H1 (cell line): Measurements from ENCODE around the gene MAGEC1. TPM values are rescaled to one million over a fixed set of nuclear protein-coding genes. Genes with fewer than 3 reads are reported as not detected.

ENCODE experiments used
- CTCF ChIA-PET: fragments of 300-600 bp; sonication (Branson Sonifier 250); formaldehyde crosslinking; loops from one replicate; lab custom pipeline; 2021; ENCODE audit not compliant: partially characterized antibody; lab: Charles Lee
- POLR2A ChIA-PET: fragments of 300-600 bp; sonication (Branson Sonifier 250); formaldehyde crosslinking; loops from one replicate; lab custom pipeline; 2021; ENCODE audit warnings: inconsistent platforms; ENCODE audit not compliant: partially characterized antibody; lab: Charles Lee
- DNase-seq, 2 experiments: peaks; one replicate each; pipeline versions ENCODE4 v3.0.0 to v3.0.0-alpha.2; 2010 to 2022; ENCODE audit warnings: low spot score in 2 of 2, low read depth in 1 of 2, mixed read lengths in 1 of 2
- FAIRE-seq: peaks from 2 replicates; lab custom pipeline; 2011; peaks lifted over from hg19 to GRCh38; lab: Jason Lieb, UNC
- H2AFZ ChIP-seq: 2 replicates; pipeline ENCODE4 v1.8.1; 2012; ENCODE audit warnings: low read length, inconsistent platforms
- H2AK5ac ChIP-seq: 2 replicates; pipeline ENCODE4 v1.6.1; 2013; ENCODE audit warnings: low read depth, low read length
- H2BK120ac ChIP-seq: replicated peaks from 2 replicates; pipeline ENCODE3; 2013; ENCODE audit warnings: low read depth, low read length, inconsistent platforms
- H2BK12ac ChIP-seq: 2 replicates; pipeline ENCODE4 v1.6.1; 2013; ENCODE audit warnings: low read depth, low read length
- H2BK15ac ChIP-seq: 2 replicates; pipeline ENCODE4 v1.6.1; 2013; ENCODE audit warnings: low read length
- H2BK20ac ChIP-seq: 2 replicates; pipeline ENCODE4 v1.6.1; 2013; ENCODE audit warnings: low read length
- H2BK5ac ChIP-seq: 2 replicates; pipeline ENCODE4 v1.6.1; 2013; ENCODE audit warnings: low read depth, low read length
- H3K14ac ChIP-seq: 2 replicates; pipeline ENCODE4 v1.6.1; 2013; ENCODE audit warnings: inconsistent platforms; ENCODE audit not compliant: insufficient read length
- H3K18ac ChIP-seq: 2 replicates; pipeline ENCODE4 v1.6.1; 2013; ENCODE audit warnings: low read length; ENCODE audit errors: extremely low read depth
- H3K23ac ChIP-seq: 2 replicates; pipeline ENCODE4 v1.6.1; 2013; ENCODE audit warnings: inconsistent platforms; ENCODE audit not compliant: insufficient read length
- H3K23me2 ChIP-seq: 2 replicates; pipeline ENCODE4 v1.6.1; 2013; ENCODE audit warnings: low read depth, low read length
- H3K27ac ChIP-seq: 2 replicates; pipeline ENCODE4 v1.6.1; 2011; ENCODE audit warnings: low read depth, low read length, inconsistent platforms
- H3K27me3 ChIP-seq, 4 experiments: replicated peaks in 1 of 4; 1 replicate in 1 of 4; 2 replicates in 3 of 4; pipeline versions ENCODE4 v1.6.1 to v1.8.1; 2011 to 2013; ENCODE audit warnings: low read length in 3 of 4, mild to moderate bottlenecking in 3 of 4, inconsistent platforms in 2 of 4, mixed read lengths in 2 of 4, moderate library complexity in 1 of 4; ENCODE audit not compliant: control insufficient read depth in 3 of 4, insufficient read depth in 3 of 4; ENCODE audit errors: extremely low read depth in 1 of 4
- H3K36me3 ChIP-seq, 4 experiments: 2 replicates each; pipeline versions ENCODE4 v1.6.1 to v1.8.1; 2011 to 2013; ENCODE audit warnings: mild to moderate bottlenecking in 4 of 4, low read length in 3 of 4, moderate library complexity in 2 of 4, control low read depth in 1 of 4, inconsistent platforms in 1 of 4; ENCODE audit not compliant: insufficient read depth in 4 of 4, control insufficient read depth in 2 of 4
- H3K4ac ChIP-seq: replicated peaks from 2 replicates; pipeline ENCODE3; 2013; ENCODE audit warnings: low read length, low read depth, mixed read lengths, inconsistent platforms; ENCODE audit not compliant: insufficient read length
- H3K4me1 ChIP-seq, 4 experiments: replicated peaks in 1 of 4; 1 replicate in 1 of 4; 2 replicates in 3 of 4; pipeline versions ENCODE4 v1.6.1 to v1.8.1; 2011 to 2013; ENCODE audit warnings: low read length in 3 of 4, inconsistent platforms in 2 of 4, mixed read lengths in 1 of 4; ENCODE audit not compliant: insufficient read depth in 4 of 4, control insufficient read depth in 3 of 4
- H3K4me2 ChIP-seq, 2 experiments: 2 replicates each; pipeline versions ENCODE4 v1.6.1 to v1.8.1; 2011 to 2013; ENCODE audit warnings: low read depth in 2 of 2, low read length in 2 of 2, control low read depth in 1 of 2, inconsistent platforms in 1 of 2, mild to moderate bottlenecking in 1 of 2; ENCODE audit not compliant: insufficient read depth in 1 of 2
- H3K4me3 ChIP-seq, 4 experiments: fragments of 200-600, 300-600 bp in 1 of 4; sonication (generic), shearing (Covaris generic), sonication (Bioruptor Twin) in 1 of 4; 2 replicates each; pipeline versions ENCODE4 v1.5.1 to v1.8.1; 2011 to 2016; ENCODE audit warnings: low read length in 4 of 4, low read depth in 3 of 4, control low read depth in 2 of 4, inconsistent platforms in 2 of 4, mild to moderate bottlenecking in 2 of 4, mixed read lengths in 1 of 4, moderate library complexity in 1 of 4; ENCODE audit not compliant: insufficient read depth in 2 of 4; ENCODE audit errors: extremely low read depth in 1 of 4
- H3K56ac ChIP-seq: replicated peaks from 2 replicates; pipeline ENCODE3; 2013; ENCODE audit warnings: low read depth, mild to moderate bottlenecking, mixed read lengths, low read length, inconsistent platforms; ENCODE audit not compliant: insufficient read length
- H3K79me1 ChIP-seq: 2 replicates; pipeline ENCODE4 v1.6.1; 2013; ENCODE audit warnings: low read depth, low read length, control low read depth
- H3K79me2 ChIP-seq, 2 experiments: 2 replicates each; pipeline versions ENCODE4 v1.6.1 to v1.8.1; 2012 to 2013; ENCODE audit warnings: low read length in 2 of 2, mild to moderate bottlenecking in 2 of 2, inconsistent platforms in 1 of 2; ENCODE audit not compliant: insufficient read depth in 2 of 2, control insufficient read depth in 1 of 2
- H3K9ac ChIP-seq, 4 experiments: replicated peaks in 1 of 4; 1 replicate in 1 of 4; 2 replicates in 3 of 4; pipeline versions ENCODE4 v1.6.1 to v1.8.1; 2011 to 2013; ENCODE audit warnings: low read depth in 3 of 4, low read length in 3 of 4, control low read depth in 2 of 4, mild to moderate bottlenecking in 2 of 4, moderate library complexity in 2 of 4, inconsistent platforms in 1 of 4; ENCODE audit errors: extremely low read depth in 1 of 4
- H3K9me3 ChIP-seq, 2 experiments: 2 replicates each; pipeline versions ENCODE4 v1.6.1 to v1.8.1; 2012 to 2013; ENCODE audit warnings: mild to moderate bottlenecking in 2 of 2, moderate library complexity in 2 of 2, control low read depth in 1 of 2, inconsistent platforms in 1 of 2, low read depth in 1 of 2, low read length in 1 of 2, mixed read lengths in 1 of 2; ENCODE audit not compliant: insufficient read depth in 2 of 2
- H4K20me1 ChIP-seq, 2 experiments: replicated peaks in 1 of 2; 2 replicates each; pipeline versions ENCODE3 to v1.8.1; 2011 to 2013; ENCODE audit warnings: inconsistent platforms in 2 of 2, low read length in 2 of 2, mild to moderate bottlenecking in 1 of 2; ENCODE audit not compliant: insufficient read depth in 2 of 2, control insufficient read depth in 1 of 2
- H4K5ac ChIP-seq: 2 replicates; pipeline ENCODE4 v1.6.1; 2013; ENCODE audit warnings: low read length, low read depth, mixed read lengths, inconsistent platforms; ENCODE audit not compliant: insufficient read length
- H4K8ac ChIP-seq: 2 replicates; pipeline ENCODE4 v1.8.0; 2013; ENCODE audit warnings: mild to moderate bottlenecking, moderate library complexity, low read length, inconsistent platforms; ENCODE audit not compliant: insufficient read depth; ENCODE audit errors: extremely low read depth
- H4K91ac ChIP-seq: replicated peaks from 2 replicates; pipeline ENCODE3; 2013; ENCODE audit warnings: low read length, mixed read lengths, inconsistent platforms; ENCODE audit not compliant: insufficient read length
- ASH2L ChIP-seq: fragments of 200-600, 300-600 bp; sonication (generic); IDR thresholded peaks from one replicate; pipeline ENCODE4 v1.7.1; 2017; ENCODE audit warnings: low read length
- CEBPB ChIP-seq: IDR thresholded peaks from 2 replicates; pipeline ENCODE4 v1.6.1; 2012; ENCODE audit warnings: low read depth, low read length
- CREB1 ChIP-seq: IDR thresholded peaks from 2 replicates; pipeline ENCODE4 v1.6.1; 2012; ENCODE audit warnings: inconsistent platforms
- FOSL1 ChIP-seq: IDR thresholded peaks from 2 replicates; pipeline ENCODE4 v1.6.1; 2011; ENCODE audit warnings: mild to moderate bottlenecking, low read depth, low read length, moderate library complexity; ENCODE audit not compliant: insufficient read depth
- GTF2F1 ChIP-seq: IDR thresholded peaks from 2 replicates; pipeline ENCODE4 v1.6.1; 2012; ENCODE audit warnings: low read depth, low read length, improper control_type of control experiment, borderline replicate concordance
- JUN ChIP-seq: IDR thresholded peaks from 2 replicates; pipeline ENCODE4 v1.6.1; 2011; ENCODE audit warnings: low read depth, mild to moderate bottlenecking, improper control_type of control experiment, low read length
- KDM1A ChIP-seq: fragments of 200-600, 300-600 bp; sonication (generic); IDR thresholded peaks from 2 replicates; pipeline ENCODE4 v1.7.1; 2016; ENCODE audit warnings: mild to moderate bottlenecking, low read length, borderline replicate concordance
- MAFK ChIP-seq: IDR thresholded peaks from 2 replicates; pipeline ENCODE4 v1.6.1; 2012; ENCODE audit warnings: low read depth, mild to moderate bottlenecking, improper control_type of control experiment, low read length
- NRF1 ChIP-seq: IDR thresholded peaks from 2 replicates; pipeline ENCODE4 v1.6.1; 2011; ENCODE audit warnings: mild to moderate bottlenecking, low read depth, low read length, improper control_type of control experiment
- POU5F1 ChIP-seq: IDR thresholded peaks from 2 replicates; pipeline ENCODE4 v1.6.1; 2011; ENCODE audit warnings: low read depth, mild to moderate bottlenecking, low read length, moderate library complexity
- RBBP5 ChIP-seq: IDR thresholded peaks from 2 replicates; pipeline ENCODE4 v1.7.1; 2012; ENCODE audit warnings: low read depth, mild to moderate bottlenecking, inconsistent platforms, low read length, moderate library complexity, borderline replicate concordance
- RXRA ChIP-seq: IDR thresholded peaks from 2 replicates; pipeline ENCODE4 v1.6.1; 2011; ENCODE audit warnings: low read depth, mild to moderate bottlenecking, low read length, moderate library complexity; ENCODE audit not compliant: insufficient read depth
- SIX5 ChIP-seq: IDR thresholded peaks from 2 replicates; pipeline ENCODE4 v1.6.1; 2011; ENCODE audit warnings: mild to moderate bottlenecking, low read depth, low read length
- SP2 ChIP-seq: IDR thresholded peaks from 2 replicates; pipeline ENCODE4 v1.6.1; 2012; ENCODE audit warnings: mild to moderate bottlenecking, low read length, inconsistent platforms
- SP4 ChIP-seq: IDR thresholded peaks from 2 replicates; pipeline ENCODE4 v1.6.1; 2012; ENCODE audit warnings: low read length, inconsistent platforms
- TAF1 ChIP-seq: IDR thresholded peaks from 2 replicates; pipeline ENCODE4 v1.6.1; 2011; ENCODE audit warnings: mild to moderate bottlenecking, low read depth, low read length
- TAF7 ChIP-seq: optimal IDR thresholded peaks from 2 replicates; pipeline ENCODE3; 2011; ENCODE audit warnings: low read depth, mild to moderate bottlenecking, inconsistent platforms, low read length, moderate library complexity, borderline replicate concordance
- TBP ChIP-seq: IDR thresholded peaks from 2 replicates; pipeline ENCODE4 v1.6.1; 2011; ENCODE audit warnings: low read depth, low read length, improper control_type of control experiment
- WGBS, 2 experiments: shearing (Covaris generic) in 1 of 2; methylation state at CpG; one replicate each; pipeline versions ENCODE4 v1.1.6 to v1.1.7; 2013 to 2015; ENCODE audit warnings: low lambda C conversion rate in 2 of 2, mixed read lengths in 2 of 2, inconsistent platforms in 1 of 2, low coverage in 1 of 2, missing lambda C conversion rate in 1 of 2; ENCODE audit not compliant: insufficient replicate concordance in 2 of 2, insufficient coverage in 1 of 2, insufficient read length in 1 of 2; ENCODE audit errors: extremely low coverage in 1 of 2, missing lambda C conversion rate in 1 of 2; 5-methylcytosine and 5-hydroxymethylcytosine counted together
- polyA plus RNA-seq, 7 experiments: library from polyadenylated mRNA; depleted of rRNA in 3 of 7; stranded (reverse) in 5 of 7; unstranded in 2 of 7; fragments of >200 nt in 5 of 7; fragments of 200-250 nt in 2 of 7; gene quantifications; 1 replicate in 5 of 7; 2 replicates in 1 of 7; 4 replicates in 1 of 7; pipeline versions ENCODE4 v1.2.1 to v1.2.3, GENCODE V29; 2011 to 2013; ENCODE audit warnings: missing spikeins in 2 of 7, mixed read lengths in 2 of 7
- total RNA-seq: library from RNA; stranded (reverse); fragmentation: NEBNext Ultra II Directional; extraction: Animal tissue kit (Norgen Biotek cat#: 25700); gene quantifications from 2 replicates; pipeline ENCODE4 v1.2.1, GENCODE V29; 2021

The MAGEC1 gene
- total and polyA plus RNA-seq, 2 of the 8 experiments (the other 6 are each of a cell fraction or from before 2014, with no cell fraction given): not detected

DNA sequence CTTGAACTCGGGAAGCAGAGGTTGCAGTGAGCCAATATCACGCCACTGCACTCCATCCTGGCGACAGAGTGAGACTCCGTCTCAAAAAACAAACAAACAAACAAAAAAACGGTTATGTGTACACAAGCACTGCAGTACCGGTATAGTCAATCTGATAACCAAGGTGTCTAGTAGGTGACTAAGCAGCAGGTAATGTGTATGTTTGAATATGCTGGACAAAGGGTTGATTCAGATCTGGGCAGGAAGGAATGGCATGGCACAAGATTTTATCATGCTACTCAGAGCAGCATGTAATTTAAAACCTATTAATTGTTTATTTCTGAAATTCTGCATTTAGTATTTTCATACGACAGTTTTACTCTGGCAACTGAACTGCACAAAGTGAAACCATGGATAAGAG is 41.7 kb downstream of the MAGEC1 start:
- no peak overlapping the region for H3K4me2 ChIP-seq
- no peak overlapping the region for H3K9ac ChIP-seq
- H3K79me1 ChIP-seq: no peaks in the 10 kb centered on the region
- H3K79me2 ChIP-seq: no peaks in the 10 kb centered on the region
- no peak overlapping the region for H2BK15ac ChIP-seq
- H3K23me2 ChIP-seq: no peaks in the 10 kb centered on the region
- H3K27ac ChIP-seq: no peak overlapping the region
- FAIRE-seq: no peak
- TF ChIP-seq RXRA (no peak), NRF1 (no peak), FOSL1 (no peak), RBBP5 (no peak), SP4 (no peak), CEBPB (no peak), POU5F1 (no peak), GTF2F1 (no peak), CREB1 (no peak), SP2 (no peak), TBP (no peak), TAF1 (no peak), ASH2L (no peak), JUN (no peak), TAF7 (no peak), MAFK (no peak), KDM1A (no peak), SIX5 (no peak)
- H3K56ac ChIP-seq: no peak overlapping the region
- H2BK12ac ChIP-seq: no peak overlapping the region
- no peak overlapping the region for H4K8ac ChIP-seq
- H2BK120ac ChIP-seq: no peak overlapping the region
- no peak overlapping the region for H3K18ac ChIP-seq
- ChIA-PET CTCF (no interaction called here), POLR2A (no interaction called here)
- H3K27me3 ChIP-seq: no peaks in the 10 kb centered on the region
- H3K23ac ChIP-seq: no peak overlapping the region
- no peaks in the 10 kb centered on the region for H3K9me3 ChIP-seq
- H2BK20ac ChIP-seq: no peak overlapping the region
- H2AFZ ChIP-seq: no peak overlapping the region
- no peak overlapping the region for H2AK5ac ChIP-seq
- no peak overlapping the region for H4K5ac ChIP-seq
- H4K20me1 ChIP-seq: no peaks in the 10 kb centered on the region
- H3K4me3 ChIP-seq: no peak overlapping the region
- no peak for DNase-seq
- H4K91ac ChIP-seq: no peak overlapping the region
- 100% methylated on average over 1 of the region's 7 CpGs; no CpG with 5 or more reads in 1 of the 2 experiments for WGBS, 2 experiments
- no peak overlapping the region for H3K4ac ChIP-seq
- no peak overlapping the region for H2BK5ac ChIP-seq
- H3K36me3 ChIP-seq: no peaks in the 10 kb centered on the region
- no peak overlapping the region for H3K14ac ChIP-seq
- H3K4me1 ChIP-seq: no peaks in the 10 kb centered on the region
